Measurements from ENCODE around the gene PPFIBP1. TPM values are rescaled to one million over a fixed set of nuclear protein-coding genes. Genes with fewer than 3 reads are reported as not detected.
A peak's percentile ranks its signal among the peaks of the same experiment; 100 is the strongest.

Gene PPFIBP1
- total and polyA plus RNA-seq, 2 of the 13 experiments (the other 11 are each of a cell fraction or from before 2014, with no cell fraction given) = 16.2 to 21.8 TPM

DNA sequence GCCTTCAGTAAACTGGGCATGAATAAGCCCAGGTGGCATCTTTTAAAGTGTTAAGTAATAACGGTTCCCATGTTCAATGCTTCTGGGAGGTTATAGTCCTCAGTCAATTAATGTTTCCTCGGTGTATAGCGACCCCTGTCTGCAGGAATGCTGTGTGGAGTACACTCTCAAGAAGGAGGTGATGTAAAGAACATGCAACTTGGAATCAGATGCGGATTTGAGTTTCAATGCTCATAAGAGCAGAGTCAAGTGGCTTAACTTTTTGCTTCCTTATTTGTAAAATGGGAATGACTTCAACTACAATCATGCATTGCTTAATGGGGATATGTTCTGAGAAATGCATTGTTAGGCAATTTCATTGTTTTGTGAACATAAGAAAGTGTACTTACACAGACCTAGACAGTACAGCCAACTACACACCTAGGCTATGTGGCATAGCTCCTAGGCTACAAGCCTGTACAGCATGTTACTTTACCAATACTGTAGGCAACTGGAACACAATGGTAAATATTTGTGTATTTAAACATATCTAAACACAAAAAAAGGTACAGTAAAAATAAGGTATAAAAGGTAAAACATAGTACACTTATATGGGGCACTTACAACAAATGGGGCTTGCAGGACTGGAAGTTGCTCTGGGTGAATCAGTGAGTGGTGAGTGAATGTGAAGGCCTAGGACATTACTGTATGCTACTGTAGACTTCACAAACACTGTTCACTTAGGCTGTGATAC lies 179.9 kb downstream of the PPFIBP1 start (continued):
- TF ChIP-seq YEATS2 (CRISPR knock-in tag; IDR thresholded peaks at IDR 0.05; ENCODE audit: borderline replicate concordance) (0 out of 2 replicates have a peak, but pooled peaks have one; percentile 25), MTA1 (CRISPR knock-in tag; IDR thresholded peaks at IDR 0.05; ENCODE audit: borderline replicate concordance) (no peak), PHF21A (CRISPR knock-in tag; IDR thresholded peaks at IDR 0.05) (no peak), ZNF264 (CRISPR knock-in tag; IDR thresholded peaks at IDR 0.05) (no peak), SNAI1 (CRISPR knock-in tag; IDR thresholded peaks at IDR 0.05; ENCODE audit: borderline replicate concordance) (no peak), FOXM1 (CRISPR knock-in tag; IDR thresholded peaks at IDR 0.05) (no peak), ZNF7 (CRISPR knock-in tag; IDR thresholded peaks at IDR 0.05) (no peak), RBAK (CRISPR knock-in tag; IDR thresholded peaks at IDR 0.05) (no peak), ZNF124 (CRISPR knock-in tag; IDR thresholded peaks at IDR 0.05) (no peak), ESRRA (CRISPR knock-in tag; IDR thresholded peaks at IDR 0.05; ENCODE audit: low read depth) (no peak)
- TF ChIP-seq, protein P1, sequence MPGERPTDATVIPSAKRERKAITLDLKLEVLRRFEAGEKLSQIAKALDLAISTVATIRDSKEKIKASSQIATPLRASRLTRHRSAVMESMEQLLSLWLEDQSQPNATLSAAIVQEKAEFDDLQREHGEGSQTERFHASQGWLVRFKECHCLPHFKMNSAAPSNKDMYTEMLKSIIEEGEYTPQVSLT (CRISPR knock-in tag; IDR thresholded peaks at IDR 0.05; ENCODE audit: borderline replicate concordance, low read depth) = no peak
- TF ChIP-seq, protein P2, sequence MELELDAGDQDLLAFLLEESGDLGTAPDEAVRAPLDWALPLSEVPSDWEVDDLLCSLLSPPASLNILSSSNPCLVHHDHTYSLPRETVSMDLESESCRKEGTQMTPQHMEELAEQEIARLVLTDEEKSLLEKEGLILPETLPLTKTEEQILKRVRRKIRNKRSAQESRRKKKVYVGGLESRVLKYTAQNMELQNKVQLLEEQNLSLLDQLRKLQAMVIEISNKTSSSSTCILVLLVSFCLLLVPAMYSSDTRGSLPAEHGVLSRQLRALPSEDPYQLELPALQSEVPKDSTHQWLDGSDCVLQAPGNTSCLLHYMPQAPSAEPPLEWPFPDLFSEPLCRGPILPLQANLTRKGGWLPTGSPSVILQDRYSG (CRISPR knock-in tag; IDR thresholded peaks at IDR 0.05) = no peak
- TF ChIP-seq, protein P3, sequence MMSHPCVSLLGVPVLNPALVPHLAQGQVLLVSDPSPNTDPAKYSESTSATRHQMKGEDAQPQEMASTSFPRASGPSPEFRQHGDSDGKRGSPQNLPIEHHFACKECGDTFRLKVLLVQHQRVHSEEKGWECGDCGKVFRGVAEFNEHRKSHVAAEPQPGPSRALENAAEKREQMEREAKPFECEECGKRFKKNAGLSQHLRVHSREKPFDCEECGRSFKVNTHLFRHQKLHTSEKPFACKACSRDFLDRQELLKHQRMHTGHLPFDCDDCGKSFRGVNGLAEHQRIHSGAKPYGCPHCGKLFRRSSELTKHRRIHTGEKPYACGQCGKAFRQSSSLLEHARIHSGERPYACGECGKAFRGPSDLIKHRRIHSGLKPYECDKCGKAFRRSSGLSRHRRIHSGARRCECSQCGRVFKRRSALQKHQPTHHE (CRISPR knock-in tag; IDR thresholded peaks at IDR 0.05; ENCODE audit: borderline replicate concordance) = no peak
- TF ChIP-seq, protein P4, sequence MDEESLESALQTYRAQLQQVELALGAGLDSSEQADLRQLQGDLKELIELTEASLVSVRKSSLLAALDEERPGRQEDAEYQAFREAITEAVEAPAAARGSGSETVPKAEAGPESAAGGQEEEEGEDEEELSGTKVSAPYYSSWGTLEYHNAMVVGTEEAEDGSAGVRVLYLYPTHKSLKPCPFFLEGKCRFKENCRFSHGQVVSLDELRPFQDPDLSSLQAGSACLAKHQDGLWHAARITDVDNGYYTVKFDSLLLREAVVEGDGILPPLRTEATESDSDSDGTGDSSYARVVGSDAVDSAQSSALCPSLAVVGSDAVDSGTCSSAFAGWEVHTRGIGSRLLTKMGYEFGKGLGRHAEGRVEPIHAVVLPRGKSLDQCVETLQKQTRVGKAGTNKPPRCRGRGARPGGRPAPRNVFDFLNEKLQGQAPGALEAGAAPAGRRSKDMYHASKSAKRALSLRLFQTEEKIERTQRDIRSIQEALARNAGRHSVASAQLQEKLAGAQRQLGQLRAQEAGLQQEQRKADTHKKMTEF (CRISPR knock-in tag; IDR thresholded peaks at IDR 0.05) = no peak
- TF ChIP-seq, protein P5, sequence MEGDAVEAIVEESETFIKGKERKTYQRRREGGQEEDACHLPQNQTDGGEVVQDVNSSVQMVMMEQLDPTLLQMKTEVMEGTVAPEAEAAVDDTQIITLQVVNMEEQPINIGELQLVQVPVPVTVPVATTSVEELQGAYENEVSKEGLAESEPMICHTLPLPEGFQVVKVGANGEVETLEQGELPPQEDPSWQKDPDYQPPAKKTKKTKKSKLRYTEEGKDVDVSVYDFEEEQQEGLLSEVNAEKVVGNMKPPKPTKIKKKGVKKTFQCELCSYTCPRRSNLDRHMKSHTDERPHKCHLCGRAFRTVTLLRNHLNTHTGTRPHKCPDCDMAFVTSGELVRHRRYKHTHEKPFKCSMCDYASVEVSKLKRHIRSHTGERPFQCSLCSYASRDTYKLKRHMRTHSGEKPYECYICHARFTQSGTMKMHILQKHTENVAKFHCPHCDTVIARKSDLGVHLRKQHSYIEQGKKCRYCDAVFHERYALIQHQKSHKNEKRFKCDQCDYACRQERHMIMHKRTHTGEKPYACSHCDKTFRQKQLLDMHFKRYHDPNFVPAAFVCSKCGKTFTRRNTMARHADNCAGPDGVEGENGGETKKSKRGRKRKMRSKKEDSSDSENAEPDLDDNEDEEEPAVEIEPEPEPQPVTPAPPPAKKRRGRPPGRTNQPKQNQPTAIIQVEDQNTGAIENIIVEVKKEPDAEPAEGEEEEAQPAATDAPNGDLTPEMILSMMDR (CRISPR knock-in tag; IDR thresholded peaks at IDR 0.05) = peak; percentile 88
